GM21423 (cell line): ENCODE data around the gene TCF12.

ENCODE experiments used
- ATAC-seq: cut with Tn5 transposase; IDR thresholded peaks from one replicate; pipeline ENCODE4 v1.9.1; 2021; ENCODE audit warnings: mild to moderate bottlenecking, moderate library complexity; ENCODE audit not compliant: unreplicated experiment

The TCF12 gene

DNA sequence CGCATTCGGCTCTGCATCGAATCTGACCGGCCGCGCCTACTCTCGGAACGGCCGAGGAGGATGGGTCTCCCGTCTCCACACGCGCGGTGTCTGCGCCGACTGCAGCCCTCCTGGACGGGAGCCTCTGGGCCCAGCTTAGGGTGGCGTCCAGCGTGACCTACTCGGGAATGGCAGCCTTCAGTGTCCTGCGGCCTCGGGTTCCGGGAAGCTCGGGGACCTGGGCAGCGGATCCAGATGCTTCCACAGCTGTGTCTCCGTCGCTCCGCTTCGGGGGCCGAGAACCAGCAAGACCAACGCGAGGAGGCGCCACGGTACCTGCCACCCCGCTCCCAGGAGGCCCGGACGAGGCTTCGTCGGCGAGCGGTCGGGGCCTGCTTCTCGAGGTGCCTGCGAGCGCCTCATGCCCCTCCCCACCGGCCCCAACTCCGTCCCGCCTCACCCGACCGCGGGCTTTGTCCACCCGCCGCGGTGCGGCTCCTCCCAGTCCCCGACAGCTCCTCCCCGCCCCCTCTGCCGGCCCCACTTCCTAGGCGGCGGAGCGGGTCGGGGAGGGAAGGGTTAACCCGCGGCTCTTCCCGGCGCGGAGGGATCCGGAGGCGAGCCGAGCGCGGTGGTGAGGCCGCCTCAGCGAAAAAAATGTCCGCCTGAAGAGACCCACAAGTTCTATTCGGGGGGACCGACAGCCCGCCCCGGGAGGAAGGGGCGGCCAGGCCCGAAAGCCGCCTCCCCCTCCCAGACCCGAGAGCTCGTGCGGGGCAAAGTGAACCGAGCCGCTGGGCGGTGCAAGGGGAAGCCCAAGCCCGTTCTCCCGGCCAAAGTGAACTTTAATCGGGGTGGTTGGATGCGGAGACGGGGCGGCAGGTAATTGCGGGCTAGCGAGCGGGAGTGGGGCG, at the start of gene TCF12:
Gene TCF12, plus strand, starts transcription at position 599 of the 893 bp plus-strand sequence. CDS start 1,270 bp downstream, outside the sequence.
- ATAC-seq: peak; percentile 68

DNA sequence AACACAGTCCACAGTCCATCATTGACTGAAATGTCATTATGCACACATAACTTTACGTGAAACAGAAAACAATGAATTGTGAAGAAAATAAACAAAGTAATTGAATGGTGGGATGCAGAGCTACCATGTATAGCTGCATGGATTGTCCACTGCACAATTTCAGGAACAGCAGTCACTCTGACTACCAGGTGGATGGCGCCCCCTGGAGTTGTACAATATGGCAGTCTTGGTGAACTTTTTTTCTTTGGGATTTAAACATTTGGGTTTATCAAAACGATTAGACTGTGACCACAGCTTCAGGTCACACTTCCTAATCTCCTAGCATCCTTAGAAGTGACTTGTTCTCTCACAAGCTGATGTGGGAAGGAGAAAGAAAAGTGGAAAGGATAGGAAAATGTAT, 48.9 kb upstream of the TCF12 start:
- no peak for ATAC-seq

DNA sequence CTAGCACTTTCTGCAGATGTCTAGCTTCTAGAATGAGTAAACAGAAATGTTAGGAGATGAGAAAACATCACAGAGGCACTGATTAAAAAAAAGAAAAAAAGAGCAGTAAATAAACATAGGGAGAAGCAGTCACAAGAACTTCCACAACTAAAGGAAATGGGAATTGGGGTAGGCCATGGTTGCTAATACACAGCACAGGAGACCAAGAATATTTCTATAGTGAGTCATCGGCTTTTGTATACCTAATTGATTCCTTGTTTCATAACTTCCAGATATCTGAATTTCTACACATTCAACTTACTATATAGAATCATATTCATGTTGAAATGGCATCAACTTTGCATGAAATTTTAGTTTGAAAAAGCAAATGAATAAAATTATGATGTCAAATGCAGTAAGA, 47.3 kb upstream of the TCF12 start:
- ATAC-seq: no peak

DNA sequence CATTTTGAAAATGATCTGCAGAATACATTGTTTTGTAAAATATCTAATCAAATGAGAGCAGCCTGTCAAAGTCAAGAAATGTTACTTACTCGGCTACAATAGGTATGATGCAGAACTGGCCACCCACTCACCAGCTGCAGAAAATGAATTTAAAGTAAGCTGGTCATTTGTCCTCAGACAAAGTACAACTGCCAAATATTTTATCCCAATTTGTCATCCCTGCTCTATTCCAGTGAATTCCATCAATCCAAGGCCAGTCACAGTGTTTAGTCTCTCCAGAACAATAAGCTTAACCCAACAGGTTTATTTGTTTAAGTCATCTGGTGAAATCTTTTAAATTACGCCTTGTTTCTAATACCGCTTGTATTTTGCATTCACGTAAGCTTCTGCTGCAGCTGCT, 46.6 kb upstream of the TCF12 start:
- no peak for ATAC-seq

DNA sequence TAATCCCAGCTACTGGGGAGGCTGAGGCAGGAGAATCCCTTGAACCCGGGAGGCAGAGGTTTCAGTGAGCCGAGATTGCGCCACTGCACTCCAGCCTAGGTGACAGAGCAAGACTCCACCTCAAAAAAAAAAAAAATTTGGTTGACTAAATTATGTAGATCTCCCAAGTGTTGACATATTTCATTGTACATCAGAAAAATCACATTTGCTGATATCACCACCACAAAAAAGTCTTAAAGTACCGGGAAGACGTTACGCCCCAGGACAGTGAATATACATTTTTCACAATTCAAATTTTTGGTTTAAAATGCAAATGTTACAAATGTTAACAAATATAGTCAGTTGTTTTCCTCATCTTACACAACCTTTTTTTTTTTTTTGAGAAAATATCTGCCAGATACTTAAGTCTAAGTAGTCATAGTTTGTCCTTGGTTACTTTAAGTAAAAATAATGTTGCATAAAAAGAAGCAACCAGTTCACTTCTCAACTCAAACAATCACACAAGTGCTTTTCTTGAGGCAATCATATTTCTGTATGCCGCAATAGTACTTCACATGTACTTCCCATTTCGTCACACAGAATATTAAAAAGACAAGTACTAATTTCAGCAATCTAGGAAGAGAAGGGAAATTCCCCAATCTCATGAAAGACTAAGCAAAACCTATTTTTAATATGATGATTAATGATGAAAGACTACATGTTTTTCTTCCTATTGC, 41.0 kb upstream of the TCF12 start:
- no peak for ATAC-seq

DNA sequence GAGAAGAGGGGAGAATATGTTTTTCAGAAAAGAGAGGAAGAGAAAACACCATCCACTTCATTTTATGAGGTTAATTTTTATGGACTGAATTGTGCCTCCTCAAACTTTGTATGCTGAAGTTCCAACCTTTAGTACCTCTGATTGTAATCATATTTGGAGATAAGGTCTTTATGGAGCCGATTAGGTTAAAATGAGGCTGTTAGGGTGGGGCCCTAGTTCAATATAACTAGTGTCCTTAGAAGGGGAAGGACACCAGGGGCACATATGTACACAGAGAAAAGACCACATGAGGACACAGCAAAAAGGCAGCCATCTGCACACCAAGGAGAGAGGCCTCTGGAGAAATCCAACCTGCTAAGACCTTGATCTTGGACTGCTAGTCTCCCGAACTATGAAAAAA, 38.9 kb upstream of the TCF12 start:
- no peak for ATAC-seq

DNA sequence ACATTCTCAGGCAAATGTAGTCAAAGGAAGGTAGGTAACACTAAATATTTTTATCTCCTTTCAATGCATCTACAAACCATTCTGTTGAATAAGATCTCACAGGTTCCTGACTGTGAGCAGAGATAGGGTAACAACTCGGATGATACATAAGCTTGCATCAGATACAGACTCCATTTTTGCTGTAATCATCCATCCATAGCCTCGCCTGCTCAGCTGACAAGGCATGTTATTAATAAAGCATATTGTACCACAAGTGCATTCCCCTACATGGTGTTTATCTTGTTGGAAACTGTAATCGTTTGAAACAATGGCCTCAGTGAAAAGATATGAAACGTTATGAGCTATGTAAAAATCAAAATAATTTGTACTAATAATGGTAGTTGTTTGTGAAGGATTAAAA, 35.4 kb upstream of the TCF12 start:
- no peak for ATAC-seq

DNA sequence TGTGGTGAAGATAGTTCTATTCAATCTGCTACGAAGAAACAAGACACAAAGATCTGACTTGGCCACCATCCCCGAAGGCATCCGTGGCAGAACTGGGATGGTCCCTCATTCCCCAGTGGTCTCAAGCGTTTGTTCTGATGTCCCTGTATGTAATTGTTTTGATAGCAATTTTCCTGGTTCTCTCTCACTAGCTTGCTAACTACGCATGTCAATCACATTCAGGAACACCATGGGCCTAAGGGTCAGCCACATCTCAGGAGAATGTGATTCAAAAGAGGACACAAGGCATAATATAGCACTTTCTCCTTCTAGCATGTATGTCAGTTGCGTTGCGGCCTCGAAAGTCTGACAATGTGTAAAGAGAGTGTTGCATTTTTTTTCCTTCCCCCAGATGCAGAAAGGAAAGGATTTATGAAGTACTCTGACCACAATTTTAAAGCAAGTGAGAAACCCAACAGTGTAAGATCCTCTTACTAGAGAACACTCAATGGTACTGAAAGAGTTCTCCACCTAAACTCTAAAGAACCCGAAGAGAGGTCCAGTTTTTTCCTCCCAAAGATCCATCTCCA, 32.0 kb upstream of the TCF12 start:
- ATAC-seq: no peak

DNA sequence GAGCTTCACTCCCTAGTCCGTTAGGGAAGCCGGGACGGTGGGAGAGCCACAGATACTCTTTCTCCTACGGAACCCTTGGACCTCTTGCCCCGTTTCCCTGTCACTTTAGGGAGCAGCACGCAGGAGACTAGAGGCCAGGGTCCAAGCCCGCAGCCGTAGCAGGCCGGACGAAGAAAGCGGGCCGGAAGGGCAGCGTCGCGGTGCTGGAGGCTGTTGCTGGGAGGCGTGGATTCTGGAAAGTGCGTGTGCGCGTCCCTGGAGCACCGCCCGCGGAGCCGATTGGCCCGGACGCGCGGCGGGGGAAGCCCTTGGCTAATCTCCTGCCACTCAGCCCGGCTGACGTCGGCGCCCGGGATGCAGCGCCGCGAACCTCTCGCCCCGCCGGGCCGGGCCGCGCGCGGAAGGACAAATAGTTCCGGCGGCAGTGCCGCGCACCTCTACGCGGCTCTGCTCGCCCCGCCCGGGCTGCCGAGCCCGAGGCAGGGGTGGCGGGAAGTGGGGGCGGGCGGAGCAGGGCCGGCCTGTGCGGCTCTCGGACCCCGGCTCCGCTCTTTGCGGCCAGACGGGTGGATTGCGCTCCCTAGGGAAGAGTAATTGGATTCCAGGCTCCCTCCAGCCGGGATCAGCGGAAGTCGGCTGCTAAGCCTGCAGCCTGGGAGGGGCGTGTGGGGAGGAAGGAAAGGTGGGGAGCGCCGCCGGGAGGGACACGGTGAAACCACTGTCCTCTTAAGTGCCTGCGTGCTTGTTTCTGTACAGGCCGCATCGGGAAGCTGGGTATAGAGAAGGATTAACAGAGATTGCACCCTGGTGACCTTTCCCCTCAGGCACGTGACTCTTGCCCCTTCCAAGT, 31.3 kb upstream of the TCF12 start:
- peak; percentile 88 for ATAC-seq

DNA sequence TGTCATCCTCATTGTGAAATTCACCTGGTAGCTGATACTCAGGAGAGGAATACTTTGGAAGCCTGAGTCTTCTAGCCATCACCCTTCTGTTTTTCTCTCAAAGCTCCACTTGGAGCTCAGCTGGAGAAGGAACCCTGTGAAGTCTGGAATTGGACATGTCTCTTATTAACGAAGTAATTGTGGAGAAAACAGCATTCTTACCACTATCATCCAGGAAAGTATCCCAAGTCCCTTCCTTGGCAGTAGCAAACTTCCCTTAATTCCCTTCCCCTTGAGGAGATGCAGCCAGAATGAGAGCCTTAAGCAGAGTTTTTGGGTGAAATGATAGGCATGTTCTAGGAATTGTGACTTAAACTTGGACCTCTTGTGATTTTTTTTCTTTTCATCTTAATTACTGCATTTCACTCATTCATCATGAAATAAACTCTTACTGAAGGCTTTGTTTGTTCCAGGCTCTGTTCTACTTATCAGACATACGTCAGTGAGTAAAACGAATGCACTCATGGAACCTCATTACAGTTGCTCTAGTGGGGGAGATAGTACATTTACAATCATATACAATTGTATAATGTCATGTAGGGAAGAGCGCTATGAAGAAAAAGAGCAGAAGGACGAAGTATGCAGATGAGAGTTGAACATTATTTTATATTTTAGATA, 30.5 kb upstream of the TCF12 start:
- ATAC-seq: no peak

DNA sequence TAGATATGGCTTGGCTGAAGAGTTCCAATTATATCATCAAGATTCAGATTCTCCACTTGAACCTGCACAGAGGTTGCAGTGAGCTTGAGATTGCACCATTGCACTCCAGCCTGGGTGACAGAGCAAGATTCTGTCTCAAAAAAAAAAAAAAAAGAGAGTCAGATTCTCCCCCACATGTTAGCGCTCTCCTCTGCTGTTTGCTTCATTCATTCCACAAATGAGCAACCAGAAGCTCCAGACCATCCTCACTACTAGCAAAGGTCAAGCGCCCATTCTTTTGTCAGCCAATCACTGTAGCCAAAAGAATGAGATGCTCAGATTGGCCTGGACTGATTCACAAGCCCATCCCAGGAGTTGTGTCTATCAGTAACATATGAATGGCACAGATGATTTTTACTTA, 28.4 kb upstream of the TCF12 start:
- no peak for ATAC-seq

DNA sequence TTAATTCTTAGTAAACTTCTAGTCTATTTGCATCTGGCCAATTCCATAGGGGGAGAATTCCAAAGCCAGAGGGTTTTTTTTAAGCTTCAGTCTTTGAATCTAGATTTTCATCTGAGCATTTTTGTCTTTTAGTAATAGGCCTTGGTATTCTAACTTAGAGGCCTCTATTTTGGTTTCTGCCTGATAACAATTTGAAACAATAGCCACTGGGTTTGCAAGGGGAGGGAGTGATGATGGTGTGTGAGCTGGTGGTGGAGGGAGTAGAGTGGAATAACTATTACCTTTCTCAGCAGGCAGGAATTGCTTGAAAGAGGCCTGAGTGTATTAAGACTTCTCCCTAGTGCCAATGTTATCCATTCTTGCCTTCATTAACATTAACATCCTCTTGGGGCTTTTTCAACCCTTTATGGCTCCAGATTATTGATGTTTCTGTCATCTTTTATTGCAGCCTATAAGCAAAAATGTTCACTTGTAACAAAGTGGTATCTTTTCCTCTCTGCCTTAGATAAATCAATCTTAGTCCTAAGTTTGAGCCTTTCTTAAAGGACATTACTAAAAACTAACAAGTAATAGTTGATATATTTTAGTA, 26.5 kb upstream of the TCF12 start:
- no peak for ATAC-seq

DNA sequence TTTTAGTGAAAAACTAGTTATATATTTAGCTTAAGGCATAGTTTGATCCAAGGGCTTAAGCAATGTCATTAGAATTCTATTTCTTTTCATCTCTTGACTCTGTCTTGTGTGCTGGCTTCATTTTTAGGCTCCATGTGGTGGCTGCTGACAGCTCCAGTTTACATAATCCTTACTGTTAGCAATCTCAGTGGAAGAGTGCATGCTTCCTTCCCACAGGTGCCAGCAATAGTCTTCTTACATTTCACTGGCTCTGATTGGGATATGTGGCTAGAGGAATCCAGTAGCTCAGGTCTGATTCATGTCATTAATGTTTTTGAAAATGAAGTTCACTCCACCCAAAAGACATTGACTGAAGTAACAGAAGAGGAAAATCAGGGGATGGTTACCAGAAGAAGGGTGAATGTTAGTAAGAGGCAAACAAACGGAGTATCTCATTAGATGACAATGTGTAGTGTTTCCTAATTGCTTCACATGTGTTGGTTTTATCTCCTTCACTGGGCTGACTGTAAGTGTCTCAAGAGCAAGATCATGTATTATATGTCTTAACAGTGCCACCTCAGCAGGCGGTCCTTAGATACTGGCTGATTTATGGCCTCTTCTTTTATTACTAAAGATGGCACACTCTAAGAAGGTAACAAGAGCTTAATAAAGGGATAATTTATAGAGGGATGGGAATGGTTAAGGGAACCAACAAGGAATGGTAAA, 25.6 kb upstream of the TCF12 start:
- no peak for ATAC-seq

DNA sequence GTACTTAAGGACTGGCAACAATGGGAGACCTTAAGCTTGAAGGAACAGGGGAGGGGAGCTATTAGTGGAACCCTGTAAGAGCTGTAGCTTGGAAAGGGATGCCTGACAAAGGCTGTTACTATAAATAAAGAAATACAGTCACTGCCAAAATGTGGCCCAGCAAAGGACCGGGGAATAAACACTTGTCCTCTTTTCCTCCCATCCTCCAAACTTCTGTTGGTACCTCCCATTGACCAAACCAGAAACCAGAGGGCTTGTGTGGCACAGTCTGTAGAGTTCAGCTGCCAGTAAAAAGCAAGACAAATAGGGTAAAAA, 25.1 kb upstream of the TCF12 start:
- ATAC-seq: no peak

DNA sequence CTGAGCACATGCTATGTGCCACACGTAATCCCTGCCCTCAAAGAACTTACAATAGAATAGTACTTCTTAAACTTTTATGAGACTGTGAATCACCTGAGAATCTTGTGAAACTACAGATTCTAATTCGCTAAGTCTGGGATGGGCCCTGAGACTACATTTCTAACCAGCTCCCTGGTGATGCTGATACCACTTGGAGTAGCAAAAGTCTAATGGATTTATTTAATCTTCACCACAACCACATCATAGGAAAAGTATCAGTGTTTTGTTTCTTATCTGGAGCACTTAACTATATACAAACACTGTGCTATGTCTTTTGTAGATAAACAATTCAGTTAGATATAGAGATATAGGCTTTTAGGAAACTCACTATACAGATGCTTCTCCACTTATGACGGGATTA, 23.8 kb upstream of the TCF12 start:
- no peak for ATAC-seq

DNA sequence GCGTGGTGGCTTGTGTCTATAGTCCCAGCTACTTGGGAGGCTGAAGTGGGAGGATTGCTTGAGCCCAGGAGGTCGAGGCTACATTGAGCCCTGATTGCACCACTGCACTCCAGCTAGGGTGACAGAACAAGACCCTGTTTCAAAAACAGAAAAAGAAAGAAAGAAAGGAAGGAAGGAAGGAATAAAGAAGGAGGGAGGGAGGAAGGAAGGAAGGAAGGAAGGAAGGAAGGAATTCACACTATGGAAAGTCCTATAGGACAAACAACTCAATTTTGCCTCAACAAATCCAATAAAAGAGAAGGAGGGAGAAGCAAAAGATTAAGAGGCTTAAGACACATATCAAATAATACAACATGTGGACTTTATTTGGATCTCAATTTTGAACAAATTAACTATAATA, 16.5 kb upstream of the TCF12 start:
- ATAC-seq: no peak

DNA sequence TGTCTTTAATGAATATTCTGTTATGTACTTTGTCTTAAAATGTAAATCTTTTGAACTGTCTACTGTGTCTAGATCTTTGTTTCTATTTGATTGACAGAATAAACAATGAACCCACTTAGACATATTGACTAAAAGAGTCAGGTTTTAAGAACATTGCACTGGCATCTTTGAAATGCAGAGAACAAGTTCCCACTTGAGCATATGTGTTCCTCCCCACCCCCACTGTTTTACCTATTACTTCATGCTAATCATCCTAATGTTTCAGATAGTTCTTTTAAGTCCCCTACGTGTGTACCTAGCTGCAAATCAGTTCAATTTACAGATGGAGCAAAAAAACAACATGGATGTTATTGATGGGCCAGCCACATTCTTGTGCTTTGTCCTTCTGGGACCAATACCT, 11.7 kb upstream of the TCF12 start:
- ATAC-seq: no peak

DNA sequence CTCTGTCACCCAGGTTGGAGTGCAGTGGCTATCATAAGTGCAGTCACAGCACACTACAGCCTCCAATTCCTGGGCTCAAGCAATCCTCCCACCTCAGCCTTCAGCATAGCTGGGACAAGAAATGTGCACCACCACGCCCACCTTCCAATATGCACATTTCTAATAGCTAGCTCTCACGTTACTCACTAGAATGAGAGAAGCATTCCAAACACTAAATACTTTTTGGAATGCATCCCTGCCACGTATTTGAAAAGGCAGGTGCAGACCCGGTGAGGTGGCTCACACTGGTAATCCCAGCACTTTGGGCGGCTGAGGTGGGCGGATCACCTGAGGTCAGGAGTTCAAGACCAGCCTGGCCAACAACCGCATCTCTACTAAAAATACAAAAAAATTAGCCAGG, 7.6 kb upstream of the TCF12 start:
- ATAC-seq: no peak

DNA sequence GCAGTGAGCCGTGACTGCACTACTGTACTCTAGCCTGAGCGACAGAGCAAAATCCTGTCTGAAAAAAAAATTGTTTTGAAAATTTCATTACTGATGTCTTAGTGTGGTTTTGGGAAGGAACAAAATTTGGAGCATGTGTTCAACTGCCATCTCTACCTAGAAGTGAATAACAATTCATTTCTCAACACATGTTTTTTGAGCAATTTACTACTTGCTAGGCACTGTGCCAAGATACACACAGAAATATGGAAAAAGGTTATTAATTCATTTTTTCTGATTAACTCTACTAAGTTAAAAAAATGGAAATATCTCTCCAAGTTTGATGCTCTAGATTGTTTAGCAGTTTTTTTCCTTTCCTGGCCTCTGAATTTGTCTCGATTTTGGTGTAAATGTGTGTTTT, 5.2 kb upstream of the TCF12 start:
- ATAC-seq: no peak

DNA sequence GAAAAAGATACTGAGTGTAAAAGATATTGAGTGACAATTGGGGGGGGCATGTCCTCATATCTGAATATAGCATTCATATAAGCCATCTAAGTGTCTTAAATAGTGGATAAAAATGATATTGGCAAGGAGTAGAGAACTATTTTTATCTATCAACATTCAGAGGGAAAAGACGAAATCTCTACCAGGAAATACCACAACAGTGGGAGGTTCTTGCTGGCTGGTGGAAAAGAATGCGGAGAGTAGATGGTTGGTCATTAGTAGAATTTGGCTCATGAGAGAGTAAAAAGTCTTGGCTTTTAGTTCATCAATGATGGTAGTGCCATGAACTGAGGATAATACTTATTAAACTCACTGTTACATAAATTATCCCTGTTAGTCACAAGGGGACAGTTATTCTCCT, 4.8 kb upstream of the TCF12 start:
- no peak for ATAC-seq
